GM19372 (cell line): ENCODE results near the gene HABP4.

Source experiments
- ATAC-seq: cut with Tn5 transposase; IDR thresholded peaks from one replicate; pipeline ENCODE4 v1.9.1; 2021; ENCODE audit warnings: mild to moderate bottlenecking, low read depth, moderate library complexity; ENCODE audit not compliant: unreplicated experiment

The HABP4 gene

GRCh38 chr9:96449845-96450612 lies at the start of gene HABP4:
Gene HABP4 (plus strand): TSS chr9:96450169. CDS start chr9:96450280, 111 bp downstream.
- peak; percentile 97 for ATAC-seq

- no peak for ATAC-seq
Measured at GRCh38 chr9:96408409-96409280, 41.3 kb upstream of the HABP4 start.

- no peak for ATAC-seq
Measured at GRCh38 chr9:96411129-96411838, 38.7 kb upstream of the HABP4 start.

- ATAC-seq, result no peak
Measured at GRCh38 chr9:96412174-96412913, 37.6 kb upstream of the HABP4 start.

- ATAC-seq, result no peak
Measured at GRCh38 chr9:96413302-96414221, 36.4 kb upstream of the HABP4 start.

GRCh38 chr9:96417051-96417586 lies 32.9 kb upstream of the HABP4 start:
- peak; percentile 19 for ATAC-seq

- ATAC-seq, result no peak
Measured at GRCh38 chr9:96417661-96418082, 32.3 kb upstream of the HABP4 start.

- ATAC-seq, result peak; percentile 65
Measured at GRCh38 chr9:96418083-96418919, 31.7 kb upstream of the HABP4 start, which contains the start of gene ZNF367. Gene ZNF367 (minus strand): TSS chr9:96418370. CDS start chr9:96418032, 338 bp downstream.

GRCh38 chr9:96418920-96419690 lies 30.9 kb upstream of the HABP4 start:
- peak; percentile 30 for ATAC-seq

GRCh38 chr9:96419691-96419969 lies 30.3 kb upstream of the HABP4 start:
- no peak for ATAC-seq

- ATAC-seq, result no peak
Measured at GRCh38 chr9:96420468-96421219, 29.3 kb upstream of the HABP4 start.

- ATAC-seq, result no peak
Measured at GRCh38 chr9:96423322-96423984, 26.5 kb upstream of the HABP4 start.

GRCh38 chr9:96423985-96424336 lies 26.0 kb upstream of the HABP4 start:
- ATAC-seq, result no peak

- ATAC-seq, result no peak
Measured at GRCh38 chr9:96425500-96426169, 24.3 kb upstream of the HABP4 start.

GRCh38 chr9:96429732-96430131 lies 20.2 kb upstream of the HABP4 start:
- no peak for ATAC-seq

- ATAC-seq, result no peak
Measured at GRCh38 chr9:96430377-96430776, 19.6 kb upstream of the HABP4 start.
